Smooth muscle cell (in vitro differentiated cells): ENCODE data around the gene PDE3B. TPM values are rescaled to one million over a fixed set of nuclear protein-coding genes. Genes with fewer than 3 reads are reported as not detected.
"Not testable (repeated sequence)": the region's sequence is repeated elsewhere in the genome, so short reads cannot be mapped to it uniquely, and the experiment has no call there.

ENCODE experiments used
- DNase-seq: peaks from one replicate; lab custom pipeline; 2025; ENCODE audit not compliant: unreplicated experiment; lab: John Stamatoyannopoulos, UW
- H2AFZ ChIP-seq: fragments of 200-600 bp; sonication (generic); 2 replicates; pipeline ENCODE4 v1.6.0; 2016; ENCODE audit warnings: antibody characterized with exemption, low read depth, mild to moderate bottlenecking
- H3F3A ChIP-seq: fragments of 200-600 bp; sonication (generic); 2 replicates; pipeline ENCODE4 v1.6.0; 2017; ENCODE audit warnings: antibody characterized with exemption, low read depth
- H3K27ac ChIP-seq: fragments of 200-600 bp; sonication (generic); 2 replicates; pipeline ENCODE4 v1.5.1; 2016; ENCODE audit warnings: low read depth, mild to moderate bottlenecking
- H3K27me3 ChIP-seq: fragments of 200-600 bp; sonication (generic); 2 replicates; pipeline ENCODE4 v1.6.1; 2016; ENCODE audit warnings: low read depth, mild to moderate bottlenecking
- H3K36me3 ChIP-seq: fragments of 200-600 bp; sonication (generic); 2 replicates; pipeline ENCODE4 v1.5.1; 2016; ENCODE audit warnings: low read depth
- H3K4me1 ChIP-seq: fragments of 200-600 bp; sonication (generic); 2 replicates; pipeline ENCODE4 v1.5.1; 2016; ENCODE audit warnings: low read depth
- H3K4me2 ChIP-seq: fragments of 200-600 bp; sonication (generic); 2 replicates; pipeline ENCODE4 v1.6.0; 2016; ENCODE audit warnings: mild to moderate bottlenecking
- H3K4me3 ChIP-seq: fragments of 200-600 bp; sonication (generic); 2 replicates; pipeline ENCODE4 v1.5.1; 2016; ENCODE audit warnings: mild to moderate bottlenecking
- H3K79me2 ChIP-seq: fragments of 200-600 bp; sonication (generic); 2 replicates; pipeline ENCODE4 v1.6.0; 2016; ENCODE audit warnings: low read depth, mild to moderate bottlenecking
- H3K9ac ChIP-seq: fragments of 200-600 bp; sonication (generic); 2 replicates; pipeline ENCODE4 v1.6.0; 2016; ENCODE audit warnings: low read depth
- H3K9me3 ChIP-seq: fragments of 200-600 bp; sonication (generic); replicated peaks from 2 replicates; pipeline ENCODE4 v1.5.1; 2016; ENCODE audit warnings: low read depth
- H4K20me1 ChIP-seq: fragments of 200-600 bp; sonication (generic); 2 replicates; pipeline ENCODE4 v1.6.0; 2016; ENCODE audit warnings: low read depth
- CTCF ChIP-seq: fragments of 200-600 bp; sonication (generic); IDR thresholded peaks from 2 replicates; pipeline ENCODE4 v1.5.1; 2017; ENCODE audit warnings: borderline replicate concordance, mild to moderate bottlenecking, antibody characterized with exemption; ENCODE audit not compliant: insufficient read depth, poor library complexity, severe bottlenecking
- WGBS: methylation state at CpG from one replicate; pipeline ENCODE4 v1.1.7; 2016; ENCODE audit warnings: low lambda C conversion rate; 5-methylcytosine and 5-hydroxymethylcytosine counted together
- polyA plus RNA-seq: library from polyadenylated mRNA; unstranded; fragments of >200 nt; fragmentation: Nextera tagmentation; extraction: Ambion mirVana; gene quantifications from 2 replicates; pipeline ENCODE4 v1.2.1, GENCODE V29; 2016
- total RNA-seq: library from RNA; depleted of rRNA; stranded (reverse); fragments of >200 nt; gene quantifications from 2 replicates; pipeline ENCODE4 v1.2.3, GENCODE V29; 2014

The PDE3B gene
- total and polyA plus RNA-seq, 2 experiments from 2014 or later: 1.7 to 1.8 TPM

GRCh38 chr11:14783788-14784187 is 140.2 kb downstream of the PDE3B start:
- Histone ChIP-seq H3K36me3 (no peaks in the 10 kb centered on the region), H3K4me3 (no peak overlapping the region), H3K4me2 (no peak overlapping the region), H3K9ac (no peak overlapping the region), H3K27me3 (no peaks in the 10 kb centered on the region), H3F3A (no peaks in the 10 kb centered on the region), H4K20me1 (no peaks in the 10 kb centered on the region), H3K79me2 (no peaks in the 10 kb centered on the region), H2AFZ (no peak overlapping the region), H3K9me3 (no peaks in the 10 kb centered on the region), H3K4me1 (no peaks in the 10 kb centered on the region), H3K27ac (no peak overlapping the region)
- no peak for TF ChIP-seq CTCF
- DNase-seq: no peak
- WGBS: 98% methylated on average over 6 of the region's 6 CpGs

- H3F3A ChIP-seq: no peaks in the 10 kb centered on the region
- 97% methylated on average over 2 of the region's 2 CpGs for WGBS
- no peaks in the 10 kb centered on the region for H3K36me3 ChIP-seq
- H3K4me3 ChIP-seq: no peak overlapping the region
- H4K20me1 ChIP-seq: no peaks in the 10 kb centered on the region
- DNase-seq: no peak
- no peak overlapping the region for H3K27ac ChIP-seq
- no peaks in the 10 kb centered on the region for H3K27me3 ChIP-seq
- no peak overlapping the region for H3K9ac ChIP-seq
- no peaks in the 10 kb centered on the region for H3K9me3 ChIP-seq
- H3K4me2 ChIP-seq: no peak overlapping the region
- no peak for TF ChIP-seq CTCF
- no peaks in the 10 kb centered on the region for H3K4me1 ChIP-seq
- no peak overlapping the region for H2AFZ ChIP-seq
- no peaks in the 10 kb centered on the region for H3K79me2 ChIP-seq
Measured at GRCh38 chr11:14784230-14784629, 140.6 kb downstream of the PDE3B start.

- no peaks in the 10 kb centered on the region for H3K79me2 ChIP-seq
- no peaks in the 10 kb centered on the region for H3K4me1 ChIP-seq
- no peak overlapping the region for H2AFZ ChIP-seq
- no peak overlapping the region for H3K4me2 ChIP-seq
- DNase-seq: no peak
- peak; percentile 57 for TF ChIP-seq CTCF
- H3K4me3 ChIP-seq: no peak overlapping the region
- no peaks in the 10 kb centered on the region for H3K27me3 ChIP-seq
- no peaks in the 10 kb centered on the region for H4K20me1 ChIP-seq
- no peaks in the 10 kb centered on the region for H3F3A ChIP-seq
- H3K36me3 ChIP-seq: no peaks in the 10 kb centered on the region
- H3K9me3 ChIP-seq: no peaks in the 10 kb centered on the region
- H3K9ac ChIP-seq: no peak overlapping the region
- no peak overlapping the region for H3K27ac ChIP-seq
Measured at GRCh38 chr11:14789879-14790484, 146.4 kb downstream of the PDE3B start.

GRCh38 chr11:14793546-14793945 is 149.9 kb downstream of the PDE3B start:
- no peak overlapping the region for H3K4me2 ChIP-seq
- H3K9ac ChIP-seq: no peak overlapping the region
- no peaks in the 10 kb centered on the region for H3K4me1 ChIP-seq
- no peaks in the 10 kb centered on the region for H3K36me3 ChIP-seq
- H3K4me3 ChIP-seq: no peak overlapping the region
- H4K20me1 ChIP-seq: no peaks in the 10 kb centered on the region
- TF ChIP-seq CTCF: no peak
- no peaks in the 10 kb centered on the region for H3F3A ChIP-seq
- no peak overlapping the region for H2AFZ ChIP-seq
- no peaks in the 10 kb centered on the region for H3K79me2 ChIP-seq
- H3K27ac ChIP-seq: no peak overlapping the region
- no peak for DNase-seq
- no peaks in the 10 kb centered on the region for H3K27me3 ChIP-seq
- WGBS: 34% methylated on average over 2 of the region's 2 CpGs
- H3K9me3 ChIP-seq: no peaks in the 10 kb centered on the region

GRCh38 chr11:14796028-14796427 is 152.4 kb downstream of the PDE3B start:
- not testable (repeated sequence) for H3K4me2 ChIP-seq, H2AFZ ChIP-seq, H3F3A ChIP-seq, H3K9me3 ChIP-seq, H4K20me1 ChIP-seq, H3K4me1 ChIP-seq, H3K79me2 ChIP-seq, DNase-seq, H3K27ac ChIP-seq, H3K36me3 ChIP-seq, H3K9ac ChIP-seq, H3K4me3 ChIP-seq, H3K27me3 ChIP-seq
- 94% methylated on average over 4 of the region's 4 CpGs for WGBS
